A549 (cell line): Measurements from ENCODE around the gene ZNF616. TPM values are rescaled to one million over a fixed set of nuclear protein-coding genes. Genes with fewer than 3 reads are reported as not detected.

Experiments
- ATAC-seq, 2 experiments: fragments of 200-7000 bp in 1 of 2; fragments of >200 bp in 1 of 2; cut with Nextera tagmentation in 1 of 2; cut with Tn5 transposase in 1 of 2; 3 replicates each; pipeline versions ENCODE4 v1.8.0 to v1.9.1; 2018 to 2020; ENCODE audit warnings: mild to moderate bottlenecking in 1 of 2, moderate library complexity in 1 of 2
- CTCF ChIA-PET: fragments of 300-600 bp; sonication (Branson Sonifier 250); formaldehyde crosslinking; extraction: SDS; loops from one replicate; lab custom pipeline; 2021; ENCODE audit warnings: antibody characterized with exemption, inconsistent platforms; lab: Yijun Ruan, JAX
- POLR2A ChIA-PET: fragments of 350-600 bp; formaldehyde crosslinking; extraction: SDS; loops from one replicate; lab custom pipeline; 2021; ENCODE audit warnings: antibody characterized with exemption, inconsistent platforms; lab: Yijun Ruan, JAX
- DNase-seq, 2 experiments: peaks; one replicate each; pipeline versions ENCODE4 v3.0.0 to v3.0.0-alpha.2; 2011 to 2016; ENCODE audit warnings: low read depth in 1 of 2, low spot score in 1 of 2
- FAIRE-seq: peaks from 2 replicates; lab custom pipeline; 2011; peaks lifted over from hg19 to GRCh38; lab: Jason Lieb, UNC
- H3K27ac ChIP-seq, 2 experiments: fragments of >200 bp; sonication (Bioruptor Twin); formaldehyde crosslinking; 3 replicates each; pipeline ENCODE4 v1.5.1; 2016 to 2017
- H3K4me1 ChIP-seq: fragments of >200 bp; sonication (Bioruptor Twin); formaldehyde crosslinking; 3 replicates; pipeline ENCODE4 v1.6.1; 2016
- H3K4me2 ChIP-seq: fragments of >200 bp; sonication (Bioruptor Twin); formaldehyde crosslinking; 3 replicates; pipeline ENCODE4 v1.6.1; 2016
- H3K4me3 ChIP-seq: fragments of >200 bp; sonication (Bioruptor Twin); formaldehyde crosslinking; 3 replicates; pipeline ENCODE4 v1.5.1; 2016
- H3K9me3 ChIP-seq: fragments of >200 bp; sonication (Bioruptor Twin); formaldehyde crosslinking; 3 replicates; pipeline ENCODE4 v1.6.1; 2016
- BCL3 ChIP-seq: fragments of >200 bp; sonication (Bioruptor Twin); formaldehyde crosslinking; IDR thresholded peaks from 3 replicates; pipeline ENCODE4 v1.6.1; 2016
- CBX8 ChIP-seq: fragments of 200-600 bp; sonication (generic); IDR thresholded peaks from 2 replicates; pipeline ENCODE4 v1.6.1; 2016
- CTCF ChIP-seq: fragments of >200 bp; sonication (Bioruptor Twin); formaldehyde crosslinking; IDR thresholded peaks from 3 replicates; pipeline ENCODE4 v1.5.1; 2016
- E2F6 ChIP-seq: IDR thresholded peaks from 2 replicates; pipeline ENCODE4 v1.6.1; 2012; ENCODE audit warnings: low read depth, borderline replicate concordance
- EHF ChIP-seq: fragments of 250-450 bp; sonication (Bioruptor Pico); IDR thresholded peaks from 2 replicates; pipeline ENCODE4 v1.5.0; 2020; ENCODE audit warnings: mild to moderate bottlenecking
- FOSB ChIP-seq: fragments of 250-450 bp; sonication (Bioruptor Pico); IDR thresholded peaks from 2 replicates; pipeline ENCODE4 v1.5.0; 2020; ENCODE audit warnings: mild to moderate bottlenecking, moderate library complexity
- FOSL2 ChIP-seq, 2 experiments: fragments of 450-650 bp in 1 of 2; fragments of >200 bp in 1 of 2; sonication (Bioruptor Twin) in 1 of 2; formaldehyde crosslinking; IDR thresholded peaks; 2 replicates each; pipeline versions ENCODE4 v1.5.0 to v1.6.1; 2016 to 2020; ENCODE audit warnings: mild to moderate bottlenecking in 1 of 2, moderate library complexity in 1 of 2
- GATA3 ChIP-seq: IDR thresholded peaks from 2 replicates; pipeline ENCODE4 v1.6.1; 2012; ENCODE audit warnings: borderline replicate concordance
- HDAC2 ChIP-seq: fragments of 200-600 bp; sonication (generic); IDR thresholded peaks from 2 replicates; pipeline ENCODE4 v1.6.1; 2016
- HEYL ChIP-seq: fragments of 250-450 bp; sonication (Bioruptor Pico); IDR thresholded peaks from 2 replicates; pipeline ENCODE4 v1.8.0; 2021; ENCODE audit warnings: mild to moderate bottlenecking, moderate library complexity
- HMGXB4 ChIP-seq: fragments of 250-450 bp; sonication (Bioruptor Pico); IDR thresholded peaks from 2 replicates; pipeline ENCODE4 v1.5.0; 2021; ENCODE audit warnings: mild to moderate bottlenecking, moderate library complexity, borderline replicate concordance
- HOXA7 ChIP-seq: fragments of 250-450 bp; sonication (Bioruptor Pico); IDR thresholded peaks from 2 replicates; pipeline ENCODE4 v1.5.0; 2020; ENCODE audit warnings: mild to moderate bottlenecking, moderate library complexity
- MAFK ChIP-seq: fragments of 450-650 bp; IDR thresholded peaks from 2 replicates; pipeline ENCODE4 v1.6.1; 2014; ENCODE audit not compliant: partially characterized antibody
- NR3C1 ChIP-seq: fragments of >200 bp; sonication (Bioruptor Twin); formaldehyde crosslinking; IDR thresholded peaks from 3 replicates; pipeline ENCODE4 v1.6.1; 2017
- PBX3 ChIP-seq: IDR thresholded peaks from 2 replicates; pipeline ENCODE4 v1.6.1; 2012
- PHF8 ChIP-seq: fragments of 200-600 bp; sonication (generic); IDR thresholded peaks from 2 replicates; pipeline ENCODE4 v1.6.1; 2016; ENCODE audit warnings: low read depth, mild to moderate bottlenecking, antibody characterized with exemption, moderate library complexity, borderline replicate concordance
- RFX5 ChIP-seq: fragments of 450-650 bp; IDR thresholded peaks from 2 replicates; pipeline ENCODE4 v1.7.1; 2014; ENCODE audit warnings: antibody characterized with exemption, mild to moderate bottlenecking, moderate library complexity
- TP53 ChIP-seq: fragments of 250-450 bp; sonication (Bioruptor Pico); IDR thresholded peaks from 2 replicates; pipeline ENCODE4 v1.5.0; 2021; ENCODE audit warnings: mild to moderate bottlenecking, moderate library complexity
- USF2 ChIP-seq: fragments of 450-650 bp; IDR thresholded peaks from 2 replicates; pipeline ENCODE4 v1.6.1; 2014; ENCODE audit warnings: antibody characterized with exemption
- ZFP36 ChIP-seq: fragments of 450-650 bp; IDR thresholded peaks from 2 replicates; pipeline ENCODE4 v1.6.1; 2014; ENCODE audit warnings: borderline replicate concordance; ENCODE audit not compliant: partially characterized antibody
- WGBS: methylation state at CpG from one replicate; pipeline ENCODE4 v1.1.6; 2017; ENCODE audit errors: missing lambda C conversion rate; 5-methylcytosine and 5-hydroxymethylcytosine counted together
- polyA plus RNA-seq, 4 experiments: library from polyadenylated mRNA; depleted of rRNA in 3 of 4; stranded (reverse); fragments of >200 nt; fragmentation: RNase III in 1 of 4; extraction: RNeasy Plus Mini Kit Qiagen cat#74134 plus additional on column Dnase treatment in 1 of 4; gene quantifications; 2 replicates in 3 of 4; 3 replicates in 1 of 4; pipeline ENCODE4 v1.2.3, GENCODE V29; 2011 to 2017

Gene ZNF616
- polyA plus RNA-seq, 2 of the 4 experiments (the other 2 are of a cell fraction), result 0.90 to 1.8 TPM

GRCh38 chr19:52142001-52142595 lies 2.4 kb upstream of the ZNF616 start (continued):
- no peak for TF ChIP-seq E2F6
- no peak for TF ChIP-seq CBX8
- no peak for TF ChIP-seq CTCF
- TF ChIP-seq HOXA7 (CRISPR knock-in tag), result no peak
- TF ChIP-seq PHF8, result no peak
- TF ChIP-seq, all 56 proteins: peak for 0

- TF ChIP-seq CBX8 (no peak), USF2 (no peak), NR3C1 (no peak), PBX3 (no peak), HEYL (no peak), EHF (CRISPR knock-in tag) (no peak), ZFP36 (no peak), BCL3 (no peak), FOSL2 (IDR thresholded peaks at IDR 0.05) (no peak), FOSL2 (CRISPR knock-in tag; IDR thresholded peaks at IDR 0.05) (no peak), GATA3 (no peak), HDAC2 (no peak), FOSB (CRISPR knock-in tag) (no peak), MAFK (no peak), RFX5 (no peak), HMGXB4 (CRISPR knock-in tag) (no peak), TP53 (CRISPR knock-in tag) (no peak)
- ChIA-PET POLR2A (no interaction called here), CTCF (interaction anchor here (1.4 to 1.6 kb wide), 2 partner anchors 11 to 96 kb away, joined by 3 to 5 read pairs; no protein-coding TSS in a partner anchor)
- ATAC-seq (no peak), DNase-seq (no peak), FAIRE-seq (no peak)
- H3K4me1 ChIP-seq, result no peaks in the 10 kb centered on the region
- no peak overlapping the region for H3K4me2 ChIP-seq
- peaks cover 88% of the 10 kb centered on the region for H3K9me3 ChIP-seq
- no peak overlapping the region for H3K27ac ChIP-seq
- no peak overlapping the region for H3K4me3 ChIP-seq
- WGBS, result 28% methylated on average over 2 of the region's 2 CpGs
Measured at GRCh38 chr19:52141203-52141602, 1.5 kb upstream of the ZNF616 start.
